Activated naive CD8-positive, alpha-beta T cell treated with anti-CD3 and anti-CD28 coated beads, Interleukin-2, amount 50 U/mL, for 16 hours (primary cell): ENCODE measurements around the gene ZNF503.

Experiments used
- DNase-seq: peaks from one replicate; pipeline ENCODE4 v3.0.0-alpha.2; 2020; ENCODE audit warnings: low read depth, low spot score

Gene ZNF503

GRCh38 chr10:75406462-75407223 lies 5.1 kb upstream of the ZNF503 start:
- DNase-seq, result no peak

DNA sequence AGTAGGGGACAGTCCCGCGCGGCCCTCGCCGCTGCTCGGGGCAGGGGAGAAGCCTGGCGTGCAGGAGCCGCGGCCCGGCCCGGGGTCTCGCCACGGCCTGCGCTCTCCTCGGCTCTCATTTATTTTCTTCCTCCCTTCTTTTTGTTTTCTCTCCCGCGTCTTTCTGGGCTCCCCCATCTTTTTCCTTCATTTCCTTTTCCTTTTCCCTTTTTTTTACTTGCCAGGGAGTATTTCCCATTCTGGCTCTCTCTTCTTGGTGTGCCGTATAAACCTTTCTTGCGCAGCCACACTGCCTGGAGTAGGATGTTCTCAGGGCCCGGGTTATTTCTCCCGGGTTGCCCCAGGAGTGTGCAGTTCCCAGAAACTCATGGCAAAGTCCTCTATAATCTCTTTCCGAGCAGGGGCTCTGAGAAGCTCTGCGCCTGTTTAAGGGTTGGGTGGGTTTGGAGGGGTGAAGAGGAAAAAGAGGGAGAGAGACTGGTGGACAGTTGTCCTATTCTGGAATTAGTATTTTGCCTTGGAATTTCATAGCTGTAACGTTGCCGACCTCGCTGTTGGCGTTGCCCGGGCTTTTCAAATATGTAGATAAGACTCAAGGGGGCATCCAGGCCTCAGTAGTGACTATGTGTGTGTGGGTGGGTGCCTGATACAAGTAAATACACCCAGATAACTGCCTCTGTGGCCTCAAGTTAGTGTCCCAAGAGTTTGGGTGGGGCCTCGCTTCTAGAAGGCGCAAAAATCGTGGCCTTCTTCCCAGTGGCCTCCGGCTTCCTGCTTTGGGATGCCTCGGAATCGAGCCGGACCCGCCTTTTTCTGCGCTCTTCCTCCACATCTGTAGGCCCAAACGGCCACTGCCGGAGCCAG lies 4.3 kb upstream of the ZNF503 start:
- no peak for DNase-seq

- no peak for DNase-seq
Observed at GRCh38 chr10:75404815-75405597, 3.4 kb upstream of the ZNF503 start.

GRCh38 chr10:75403939-75404814 lies 2.6 kb upstream of the ZNF503 start:
- DNase-seq, result no peak

DNA sequence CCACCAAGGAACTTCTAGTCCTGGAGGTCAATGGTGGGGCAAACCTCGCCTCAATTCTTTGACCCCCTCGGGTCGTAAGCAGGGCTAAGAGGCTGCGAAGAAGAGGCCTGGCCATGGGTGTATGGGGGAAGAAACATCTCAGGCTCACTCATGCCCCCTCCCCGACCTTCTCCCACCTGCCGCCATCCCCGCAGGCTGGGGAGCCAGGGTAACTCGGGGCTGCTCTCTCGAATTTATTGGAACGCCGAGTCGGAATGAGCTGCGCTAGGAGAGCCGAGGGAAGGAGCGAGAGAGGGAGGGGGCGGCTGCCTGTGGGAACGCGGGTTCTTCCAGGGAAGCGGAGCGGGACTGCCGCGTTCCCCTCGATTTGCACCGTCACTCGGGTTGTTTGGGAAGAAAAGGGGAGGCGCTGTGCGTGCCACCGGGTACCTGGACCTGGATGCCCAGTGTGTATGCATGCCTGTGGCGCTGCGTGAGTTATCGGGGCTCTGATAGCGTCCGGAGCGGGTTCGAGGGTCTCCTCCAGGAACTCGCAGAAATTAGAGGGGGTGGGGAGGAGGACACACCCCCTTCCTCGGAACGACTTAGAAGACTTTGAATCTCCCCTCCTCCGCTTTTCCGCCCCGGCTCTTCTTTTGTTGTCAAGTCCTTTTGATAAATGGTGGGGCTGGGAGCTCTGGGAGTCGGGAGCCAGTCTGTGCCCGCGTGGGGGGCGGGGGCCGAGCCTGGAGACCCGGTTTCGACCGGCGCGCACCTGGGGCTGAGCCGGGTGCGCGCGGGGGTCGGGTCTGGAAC lies 1.8 kb upstream of the ZNF503 start:
- no peak for DNase-seq

GRCh38 chr10:75402486-75403143 lies 1.1 kb upstream of the ZNF503 start:
- no peak for DNase-seq

GRCh38 chr10:75400771-75401568 lies 594 bp downstream of the ZNF503 start:
- no peak for DNase-seq

DNA sequence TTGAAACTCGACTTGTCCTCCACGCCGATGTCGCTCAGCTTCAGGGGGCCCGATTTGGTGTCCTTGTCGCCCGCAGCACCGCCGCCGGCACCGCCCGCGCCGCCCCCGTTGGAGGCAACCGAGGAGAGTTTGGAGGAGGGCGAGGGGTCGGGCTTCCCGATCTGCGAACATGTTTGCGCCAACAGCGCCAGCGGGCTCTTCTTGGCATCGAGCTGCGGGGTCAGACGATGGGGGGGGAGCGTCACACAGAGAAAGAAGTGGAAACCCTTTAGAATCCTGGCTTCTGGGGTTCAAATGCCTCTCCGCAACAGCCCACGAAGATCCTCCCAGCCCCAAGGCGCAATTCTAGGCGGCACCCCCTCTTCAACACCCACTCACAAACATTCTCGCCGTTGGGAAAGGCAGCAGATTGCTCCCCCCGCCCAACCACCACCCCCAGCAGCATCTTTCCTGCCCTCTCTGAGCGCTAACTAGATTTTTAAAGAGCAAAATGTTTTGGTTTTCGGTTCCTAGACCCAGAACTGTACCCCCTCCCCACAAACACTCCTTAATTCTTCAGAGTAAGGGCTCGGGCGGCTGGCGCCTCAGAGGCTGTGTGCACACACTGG lies 1.3 kb downstream of the ZNF503 start:
- DNase-seq, result no peak

- DNase-seq, result no peak
Observed at GRCh38 chr10:75399461-75400162, 2.0 kb downstream of the ZNF503 start.

- no peak for DNase-seq
Observed at GRCh38 chr10:75398692-75399460, 2.7 kb downstream of the ZNF503 start.

- DNase-seq, result no peak
Observed at GRCh38 chr10:75398200-75398691, 3.3 kb downstream of the ZNF503 start.

DNA sequence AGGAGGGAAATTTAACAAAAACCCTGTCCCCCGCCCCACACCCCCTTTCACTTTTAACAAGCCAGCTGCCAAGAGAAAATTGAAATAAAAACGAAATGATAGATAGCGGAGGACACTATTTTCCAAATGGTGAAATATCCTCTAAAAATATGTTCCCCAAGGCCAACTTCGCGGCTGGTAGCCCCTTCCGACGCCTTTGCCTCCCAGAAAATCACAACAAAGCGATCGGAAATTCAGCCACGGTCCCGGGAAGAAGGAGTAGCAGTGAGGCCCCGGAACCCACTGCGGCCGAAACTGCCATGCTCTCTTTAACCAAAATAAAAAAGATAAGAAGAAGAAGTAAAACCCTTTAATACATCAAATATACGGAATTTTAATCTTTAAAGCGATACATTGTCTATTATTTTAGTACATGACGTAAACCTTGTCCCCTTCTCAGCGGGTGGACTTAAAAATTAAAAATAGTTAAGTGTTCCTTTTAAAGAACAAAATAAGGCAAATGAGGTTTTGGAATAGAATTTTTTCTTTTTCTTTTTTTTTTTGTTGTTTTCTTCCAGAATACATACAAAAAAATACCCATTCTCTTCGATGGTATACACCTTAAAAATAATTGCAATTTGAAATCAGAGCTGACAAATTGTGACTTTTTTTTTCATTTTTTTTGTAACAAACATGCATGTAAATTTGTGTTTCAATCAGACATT lies 3.9 kb downstream of the ZNF503 start:
- DNase-seq, result no peak

DNA sequence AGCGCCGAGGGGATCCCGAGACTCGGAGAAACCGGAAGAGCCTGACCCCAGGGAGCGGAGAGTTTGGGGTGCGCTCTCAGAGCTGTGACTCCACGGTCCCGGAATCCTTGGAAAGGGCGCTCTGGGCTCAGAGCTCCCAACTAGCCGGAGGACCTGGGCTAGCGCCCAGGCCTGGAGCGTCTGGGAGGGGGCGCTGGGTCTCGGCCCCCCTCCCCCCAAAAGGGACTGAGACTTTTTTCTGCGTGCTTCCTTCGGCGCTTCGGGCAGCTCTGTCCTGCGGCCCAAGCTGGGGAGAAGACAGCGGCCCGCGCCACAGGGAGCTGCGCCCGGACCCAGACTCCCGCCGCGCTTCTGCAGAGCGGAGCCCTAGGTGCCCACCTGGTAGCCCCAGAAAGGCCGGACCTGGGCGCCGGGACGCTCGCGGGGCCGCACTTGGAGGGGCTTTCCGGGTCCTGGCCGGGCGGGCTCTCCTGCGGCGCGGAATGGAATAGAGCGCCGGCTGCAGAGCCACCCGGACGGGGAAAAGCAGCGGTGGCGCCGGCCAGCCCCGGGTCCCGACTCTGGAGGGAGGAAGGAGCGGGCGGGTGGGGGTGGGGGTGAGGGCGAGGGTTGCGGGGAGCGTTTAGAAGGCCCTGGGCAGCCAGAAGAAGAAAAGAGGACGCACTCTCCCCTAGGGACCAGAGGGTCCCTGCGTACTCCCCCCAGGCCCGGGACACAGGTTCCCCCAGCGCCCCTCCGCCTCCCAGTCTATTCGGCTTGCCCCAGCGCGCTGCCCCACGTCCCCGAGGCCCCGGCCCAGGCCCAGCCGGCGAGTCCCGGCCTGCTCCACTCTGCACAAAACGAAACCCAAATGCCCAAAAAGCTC lies 4.7 kb downstream of the ZNF503 start:
- DNase-seq, result no peak

DNA sequence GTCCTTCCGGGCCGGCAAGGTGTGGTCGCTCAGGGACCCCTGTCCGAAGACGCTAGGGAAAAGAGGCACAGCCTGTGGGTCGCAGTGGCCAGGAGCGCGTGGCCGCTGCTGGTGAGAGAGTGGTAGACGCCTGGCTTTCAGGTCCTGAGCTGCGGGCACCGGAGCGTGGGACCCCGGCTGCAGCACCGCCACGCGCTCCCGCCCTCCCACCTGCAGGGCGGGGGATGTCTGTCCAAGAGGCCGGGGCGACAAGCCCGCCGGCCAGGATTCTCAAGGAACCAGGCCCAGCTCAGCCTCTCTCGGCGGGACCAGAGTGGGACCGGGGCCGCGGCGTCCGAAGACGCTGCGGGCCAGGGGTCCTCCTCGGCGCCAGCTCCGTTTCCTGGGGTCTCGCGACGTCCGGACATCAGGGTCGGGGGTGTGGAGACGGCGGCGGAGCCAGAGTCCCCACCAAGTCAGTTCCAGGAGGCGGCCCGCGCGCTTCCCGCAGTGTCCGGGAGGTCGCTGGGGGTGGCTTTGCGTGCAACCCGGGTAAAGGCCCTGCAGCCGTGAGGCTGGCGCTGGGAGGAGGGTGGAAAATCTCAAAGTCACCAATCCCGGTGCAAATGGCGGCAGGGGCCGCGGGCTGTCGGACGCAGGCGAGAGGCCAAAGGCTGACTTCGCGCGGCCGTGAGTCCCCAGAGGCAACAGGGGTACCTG lies 5.5 kb downstream of the ZNF503 start:
- DNase-seq, result no peak
